Measurements from ENCODE around the gene ECE1.

DNA sequence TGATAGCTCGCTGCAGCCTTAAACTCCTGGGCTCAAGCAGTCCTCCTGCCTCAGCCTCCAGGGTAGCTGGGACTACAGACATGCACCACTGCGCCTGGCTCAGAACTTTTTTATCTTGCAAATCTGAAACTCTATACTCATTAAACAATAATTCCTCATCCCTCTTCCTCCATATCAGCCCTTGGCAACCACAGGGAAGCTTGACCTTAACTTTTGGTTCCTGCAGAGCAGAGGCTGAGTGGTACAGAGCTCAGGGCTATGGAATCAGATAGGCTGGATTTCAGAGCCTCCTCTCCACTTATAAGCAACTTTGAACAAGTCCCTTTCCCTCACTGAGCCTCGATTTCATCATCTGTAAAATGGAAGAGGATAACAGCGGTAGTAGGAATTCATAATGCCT is 47.4 kb downstream of the ECE1 start:
- TF ChIP-seq, protein P1, sequence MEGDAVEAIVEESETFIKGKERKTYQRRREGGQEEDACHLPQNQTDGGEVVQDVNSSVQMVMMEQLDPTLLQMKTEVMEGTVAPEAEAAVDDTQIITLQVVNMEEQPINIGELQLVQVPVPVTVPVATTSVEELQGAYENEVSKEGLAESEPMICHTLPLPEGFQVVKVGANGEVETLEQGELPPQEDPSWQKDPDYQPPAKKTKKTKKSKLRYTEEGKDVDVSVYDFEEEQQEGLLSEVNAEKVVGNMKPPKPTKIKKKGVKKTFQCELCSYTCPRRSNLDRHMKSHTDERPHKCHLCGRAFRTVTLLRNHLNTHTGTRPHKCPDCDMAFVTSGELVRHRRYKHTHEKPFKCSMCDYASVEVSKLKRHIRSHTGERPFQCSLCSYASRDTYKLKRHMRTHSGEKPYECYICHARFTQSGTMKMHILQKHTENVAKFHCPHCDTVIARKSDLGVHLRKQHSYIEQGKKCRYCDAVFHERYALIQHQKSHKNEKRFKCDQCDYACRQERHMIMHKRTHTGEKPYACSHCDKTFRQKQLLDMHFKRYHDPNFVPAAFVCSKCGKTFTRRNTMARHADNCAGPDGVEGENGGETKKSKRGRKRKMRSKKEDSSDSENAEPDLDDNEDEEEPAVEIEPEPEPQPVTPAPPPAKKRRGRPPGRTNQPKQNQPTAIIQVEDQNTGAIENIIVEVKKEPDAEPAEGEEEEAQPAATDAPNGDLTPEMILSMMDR (IDR thresholded peaks at IDR 0.05; ENCODE audit: extremely low read depth in 1 of 2, insufficient read depth in 1 of 2, low read depth in 1 of 2, low read length in 2 of 2) = no peak
- TF ChIP-seq POLR2A (IDR thresholded peaks at IDR 0.05; ENCODE audit: low read depth, low read length) (no peak), EZH2 (IDR thresholded peaks at IDR 0.05; ENCODE audit: borderline replicate concordance, low read depth, low read length, severe bottlenecking) (no peak), POLR2AphosphoS5 (IDR thresholded peaks at IDR 0.05; ENCODE audit: insufficient read depth, low read depth, low read length) (no peak)
